GM23248 (cell line): Measurements from ENCODE around the gene P4HA2.

ENCODE experiments used
- EZH2 ChIP-seq: fragments of 200-600 bp; sonication (generic); IDR thresholded peaks from 2 replicates; pipeline ENCODE4 v1.6.1; 2018; ENCODE audit warnings: antibody characterized with exemption, mild to moderate bottlenecking; ENCODE audit not compliant: insufficient read depth, poor library complexity, severe bottlenecking
- EZH2phosphoT487 ChIP-seq: fragments of 200-600 bp; sonication (generic); IDR thresholded peaks from 2 replicates; pipeline ENCODE4 v1.6.1; 2018; ENCODE audit warnings: antibody characterized with exemption, moderate library complexity, mild to moderate bottlenecking, low read depth; ENCODE audit not compliant: insufficient read depth

GRCh38 chr5:132237670-132238069, 10.0 kb upstream of the P4HA2 start:
- TF ChIP-seq EZH2 (no peak), EZH2phosphoT487 (no peak)
